Measurements from ENCODE around the gene NPHP1.

NPHP1 gene

DNA sequence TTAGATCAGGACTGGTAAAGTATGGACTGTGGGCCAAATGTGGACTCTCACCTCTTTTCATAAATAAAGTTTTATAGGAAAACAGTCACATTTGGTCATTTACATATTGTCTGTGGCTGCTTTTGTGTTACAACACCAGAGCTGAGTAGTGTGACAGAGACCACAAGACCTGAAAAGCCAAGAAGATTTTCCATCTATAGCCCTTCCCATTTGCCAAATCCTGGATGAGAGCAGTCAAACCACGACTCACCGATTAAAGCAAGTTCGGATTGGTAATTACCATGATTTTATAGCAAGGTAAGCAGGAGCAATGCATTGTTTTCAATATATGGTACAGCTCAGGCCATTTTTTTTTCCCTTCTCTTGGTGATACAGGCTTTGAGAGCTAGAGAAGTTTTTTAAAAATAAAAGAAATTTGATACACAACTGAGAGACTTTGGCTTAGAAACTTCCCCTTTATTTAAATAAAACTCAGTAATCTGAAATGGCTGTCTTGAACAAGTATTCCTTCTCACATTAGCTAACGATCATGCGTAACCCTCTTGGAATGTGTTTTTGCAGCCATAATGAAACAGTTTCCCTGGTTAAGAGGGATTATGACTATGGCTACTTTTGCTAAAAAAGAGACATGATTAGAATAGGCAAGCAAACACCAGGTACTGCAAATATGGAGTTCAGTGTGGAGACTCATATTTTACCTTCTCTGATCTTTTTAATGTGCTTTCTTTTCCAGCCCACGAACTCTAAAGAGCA, 79.7 kb downstream of the NPHP1 start:
- TF ChIP-seq, protein P1, sequence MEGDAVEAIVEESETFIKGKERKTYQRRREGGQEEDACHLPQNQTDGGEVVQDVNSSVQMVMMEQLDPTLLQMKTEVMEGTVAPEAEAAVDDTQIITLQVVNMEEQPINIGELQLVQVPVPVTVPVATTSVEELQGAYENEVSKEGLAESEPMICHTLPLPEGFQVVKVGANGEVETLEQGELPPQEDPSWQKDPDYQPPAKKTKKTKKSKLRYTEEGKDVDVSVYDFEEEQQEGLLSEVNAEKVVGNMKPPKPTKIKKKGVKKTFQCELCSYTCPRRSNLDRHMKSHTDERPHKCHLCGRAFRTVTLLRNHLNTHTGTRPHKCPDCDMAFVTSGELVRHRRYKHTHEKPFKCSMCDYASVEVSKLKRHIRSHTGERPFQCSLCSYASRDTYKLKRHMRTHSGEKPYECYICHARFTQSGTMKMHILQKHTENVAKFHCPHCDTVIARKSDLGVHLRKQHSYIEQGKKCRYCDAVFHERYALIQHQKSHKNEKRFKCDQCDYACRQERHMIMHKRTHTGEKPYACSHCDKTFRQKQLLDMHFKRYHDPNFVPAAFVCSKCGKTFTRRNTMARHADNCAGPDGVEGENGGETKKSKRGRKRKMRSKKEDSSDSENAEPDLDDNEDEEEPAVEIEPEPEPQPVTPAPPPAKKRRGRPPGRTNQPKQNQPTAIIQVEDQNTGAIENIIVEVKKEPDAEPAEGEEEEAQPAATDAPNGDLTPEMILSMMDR (conservative IDR thresholded peaks at IDR 0.05; ENCODE audit: low read depth, low read length), result no peak
- Histone ChIP-seq H4K20me1 (ENCODE audit: insufficient read depth) (no peaks in the 10 kb centered on the region), H3K27ac (no peak overlapping the region), H3K27me3 (ENCODE audit: insufficient read depth, low read depth) (no peaks in the 10 kb centered on the region), H3K4me1 (ENCODE audit: low read depth, poor library complexity, severe bottlenecking) (no peaks in the 10 kb centered on the region), H3K4me2 (no peak overlapping the region), H3K36me3 (ENCODE audit: insufficient read depth) (no peaks in the 10 kb centered on the region), H3K79me2 (ENCODE audit: insufficient read depth, low read depth) (no peaks in the 10 kb centered on the region), H3K4me3 (IDR thresholded peaks at IDR 0.05; ENCODE audit: insufficient read depth, low read depth, low read length) (no peak overlapping the region), H2AFZ (ENCODE audit: low read depth) (no peak overlapping the region), H3K9ac (no peak overlapping the region)

DNA sequence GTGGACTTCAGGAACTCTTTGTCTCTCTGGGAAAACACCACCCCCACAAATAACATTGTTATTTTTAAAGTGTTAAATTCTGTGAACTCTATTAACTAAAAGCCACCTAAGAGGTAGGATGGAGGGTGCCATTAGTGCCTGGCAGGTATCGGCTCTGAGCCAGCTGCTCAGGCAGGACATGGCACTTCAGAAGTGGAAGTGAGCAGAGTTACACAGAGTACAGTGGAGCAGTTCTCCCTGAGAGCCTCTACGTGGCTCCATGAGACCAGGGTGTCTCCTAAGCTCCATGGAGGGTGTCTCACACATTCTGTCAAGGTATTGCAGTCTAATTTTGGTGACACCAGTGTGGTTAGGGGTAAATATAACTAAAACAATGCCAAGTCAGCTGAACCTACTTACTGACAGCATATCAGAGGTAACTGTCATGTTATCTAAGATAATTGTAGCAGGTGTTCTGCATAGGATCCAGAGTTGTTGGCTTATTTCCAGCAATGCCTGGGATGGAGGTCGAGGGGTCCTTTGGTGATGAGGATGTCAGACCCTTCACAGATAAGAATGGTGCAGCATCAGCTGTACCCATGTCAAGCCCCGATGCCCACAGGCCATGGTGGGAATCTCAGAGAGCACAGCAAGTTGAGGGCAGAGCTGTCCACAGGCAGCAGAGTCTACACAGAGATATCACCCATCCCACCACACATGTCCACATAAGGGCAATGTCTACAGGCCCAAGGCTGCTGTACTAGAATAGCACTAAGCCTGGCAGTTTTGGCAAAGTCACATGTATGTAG, 80.6 kb downstream of the NPHP1 start:
- no peak overlapping the region for H2AFZ ChIP-seq (ENCODE audit: low read depth)
- H3K79me2 ChIP-seq (ENCODE audit: insufficient read depth, low read depth), result no peaks in the 10 kb centered on the region
- TF ChIP-seq, protein P1 (conservative IDR thresholded peaks at IDR 0.05; ENCODE audit: low read depth, low read length), result no peak
- H4K20me1 ChIP-seq (ENCODE audit: insufficient read depth), result no peaks in the 10 kb centered on the region
- no peak overlapping the region for H3K4me2 ChIP-seq
- no peak overlapping the region for H3K27ac ChIP-seq
- no peaks in the 10 kb centered on the region for H3K27me3 ChIP-seq (ENCODE audit: insufficient read depth, low read depth)
- H3K9ac ChIP-seq, result no peak overlapping the region
- no peaks in the 10 kb centered on the region for H3K4me1 ChIP-seq (ENCODE audit: low read depth, poor library complexity, severe bottlenecking)
- no peaks in the 10 kb centered on the region for H3K36me3 ChIP-seq (ENCODE audit: insufficient read depth)
- H3K4me3 ChIP-seq (IDR thresholded peaks at IDR 0.05; ENCODE audit: insufficient read depth, low read depth, low read length), result no peak overlapping the region

DNA sequence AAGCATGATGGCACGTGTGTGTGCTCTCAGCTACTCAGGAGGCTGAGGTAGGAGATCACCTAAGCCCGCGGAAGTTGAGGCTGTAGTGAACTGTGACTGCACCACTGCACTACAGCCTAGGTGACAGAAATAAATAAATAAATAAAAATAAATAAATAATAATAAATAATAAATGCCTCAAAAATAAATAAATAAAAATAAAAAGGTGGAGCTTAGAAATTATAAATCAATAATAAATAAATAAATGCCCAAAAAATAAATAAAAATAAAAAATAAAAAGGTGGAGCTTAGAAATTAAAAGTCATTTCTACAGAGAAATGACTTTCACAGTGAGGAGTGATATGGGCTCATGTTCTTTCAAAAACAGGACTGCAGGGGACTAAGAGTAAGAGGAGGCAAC, 83.2 kb downstream of the NPHP1 start:
- H4K20me1 ChIP-seq (ENCODE audit: insufficient read depth), result no peaks in the 10 kb centered on the region
- no peaks in the 10 kb centered on the region for H3K4me1 ChIP-seq (ENCODE audit: low read depth, poor library complexity, severe bottlenecking)
- TF ChIP-seq, protein P1 (conservative IDR thresholded peaks at IDR 0.05; ENCODE audit: low read depth, low read length), result no peak
- no peak overlapping the region for H3K4me3 ChIP-seq (IDR thresholded peaks at IDR 0.05; ENCODE audit: insufficient read depth, low read depth, low read length)
- H3K79me2 ChIP-seq (ENCODE audit: insufficient read depth, low read depth), result no peaks in the 10 kb centered on the region
- no peak overlapping the region for H3K9ac ChIP-seq
- H2AFZ ChIP-seq (ENCODE audit: low read depth), result no peak overlapping the region
- no peaks in the 10 kb centered on the region for H3K36me3 ChIP-seq (ENCODE audit: insufficient read depth)
- H3K27me3 ChIP-seq (ENCODE audit: insufficient read depth, low read depth), result no peaks in the 10 kb centered on the region
- H3K27ac ChIP-seq, result no peak overlapping the region
- H3K4me2 ChIP-seq, result no peak overlapping the region

DNA sequence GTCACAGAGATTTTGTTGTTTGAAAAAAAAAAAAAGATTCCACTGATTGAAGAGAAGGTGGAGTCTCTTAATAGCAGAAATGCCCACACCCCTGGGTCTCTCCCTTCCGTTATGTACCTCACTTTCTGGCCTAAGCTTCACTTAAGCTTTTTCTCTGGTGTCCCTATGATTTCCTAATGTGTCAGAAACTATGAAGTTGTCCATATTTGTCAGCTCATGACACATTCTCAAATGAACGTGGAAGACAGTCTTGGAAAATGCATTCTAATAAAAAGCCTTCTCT, 83.8 kb downstream of the NPHP1 start:
- TF ChIP-seq, protein P1 (conservative IDR thresholded peaks at IDR 0.05; ENCODE audit: low read depth, low read length), result no peak
- Histone ChIP-seq H3K4me3 (IDR thresholded peaks at IDR 0.05; ENCODE audit: insufficient read depth, low read depth, low read length) (no peak overlapping the region), H3K4me2 (no peak overlapping the region), H3K9ac (no peak overlapping the region), H3K27ac (no peak overlapping the region), H3K79me2 (ENCODE audit: insufficient read depth, low read depth) (no peaks in the 10 kb centered on the region), H3K27me3 (ENCODE audit: insufficient read depth, low read depth) (no peaks in the 10 kb centered on the region), H3K36me3 (ENCODE audit: insufficient read depth) (no peaks in the 10 kb centered on the region), H3K4me1 (ENCODE audit: low read depth, poor library complexity, severe bottlenecking) (no peaks in the 10 kb centered on the region), H2AFZ (ENCODE audit: low read depth) (no peak overlapping the region), H4K20me1 (ENCODE audit: insufficient read depth) (no peaks in the 10 kb centered on the region)

Measured in KMS-11 (cell line).